HG03135 (cell line): ENCODE results near the gene FSD1L.

Experiments used
- ATAC-seq: cut with Tn5 transposase; IDR thresholded peaks from one replicate; pipeline ENCODE4 v1.9.1; 2021; ENCODE audit warnings: mild to moderate bottlenecking, moderate library complexity; ENCODE audit not compliant: unreplicated experiment

The FSD1L gene

GRCh38 chr9:105432247-105432842 lies 15.5 kb upstream of the FSD1L start:
- ATAC-seq = no peak

GRCh38 chr9:105435453-105435852 lies 12.4 kb upstream of the FSD1L start:
- ATAC-seq = no peak

DNA sequence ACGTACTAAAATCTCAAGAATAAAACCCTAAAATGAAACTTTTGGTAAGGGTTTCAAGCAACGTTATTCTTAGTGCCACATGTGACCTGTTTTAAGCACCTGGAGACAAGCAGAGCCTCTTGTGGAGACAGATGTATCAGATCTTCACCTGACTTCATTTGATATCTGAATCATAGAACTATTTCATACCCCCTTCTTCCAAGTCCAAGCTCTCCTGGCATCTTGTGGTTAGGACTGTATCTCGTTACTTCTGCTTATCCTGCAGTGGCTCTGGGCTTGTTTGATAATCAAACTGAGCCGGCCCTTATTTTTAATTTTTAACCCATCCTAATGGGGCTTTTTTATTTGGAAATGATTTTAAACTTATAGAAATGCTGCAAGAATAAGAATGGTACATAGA lies 11.1 kb upstream of the FSD1L start:
- no peak for ATAC-seq

GRCh38 chr9:105437704-105438103 lies 10.1 kb upstream of the FSD1L start:
- no peak for ATAC-seq

GRCh38 chr9:105438141-105438806 lies 9.6 kb upstream of the FSD1L start:
- ATAC-seq = no peak

DNA sequence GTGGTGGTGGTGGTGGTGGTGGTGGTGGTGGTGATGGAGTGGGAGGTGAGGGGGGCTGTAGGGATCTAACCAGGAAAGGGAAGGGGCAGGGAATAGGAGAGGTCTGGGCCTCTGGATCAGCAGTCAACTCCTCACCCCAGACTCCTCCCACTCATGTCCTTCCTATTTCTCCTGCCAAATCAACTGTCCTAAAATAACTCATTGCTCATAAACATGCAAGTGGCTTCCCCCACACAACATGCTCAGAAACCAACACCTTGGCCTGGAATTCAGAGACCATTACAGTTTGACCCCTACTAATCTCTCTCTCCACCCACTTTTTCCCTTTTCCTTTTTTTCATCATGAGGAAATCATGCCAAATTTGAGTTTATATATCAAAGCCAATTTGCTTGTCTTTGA lies 8.4 kb upstream of the FSD1L start:
- ATAC-seq = no peak

DNA sequence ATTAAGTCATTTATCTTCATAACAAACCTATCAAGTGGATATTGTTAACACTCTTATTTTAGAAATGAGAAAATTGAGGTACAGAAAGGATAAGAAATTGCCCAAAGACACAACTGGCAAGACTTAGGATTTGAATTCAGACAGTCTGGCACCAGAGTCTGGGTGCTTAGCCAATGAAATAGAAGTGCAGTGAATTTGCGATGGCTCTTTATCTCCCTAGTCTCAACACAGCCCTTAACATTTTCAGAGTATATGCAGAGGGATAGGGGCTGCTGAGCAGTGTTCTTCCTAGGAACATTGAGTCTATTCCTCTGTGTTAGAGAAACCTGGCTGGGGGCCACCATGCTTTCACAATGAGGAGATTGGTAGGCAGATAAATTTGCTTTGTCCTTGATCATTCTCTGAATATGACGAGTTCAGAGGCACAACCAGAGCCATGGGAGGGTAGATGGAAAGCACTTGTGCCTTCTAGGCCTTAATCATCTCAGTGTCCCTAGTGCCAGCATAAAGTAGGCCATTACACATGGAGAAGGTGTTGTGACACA lies 6.1 kb upstream of the FSD1L start:
- ATAC-seq = no peak

DNA sequence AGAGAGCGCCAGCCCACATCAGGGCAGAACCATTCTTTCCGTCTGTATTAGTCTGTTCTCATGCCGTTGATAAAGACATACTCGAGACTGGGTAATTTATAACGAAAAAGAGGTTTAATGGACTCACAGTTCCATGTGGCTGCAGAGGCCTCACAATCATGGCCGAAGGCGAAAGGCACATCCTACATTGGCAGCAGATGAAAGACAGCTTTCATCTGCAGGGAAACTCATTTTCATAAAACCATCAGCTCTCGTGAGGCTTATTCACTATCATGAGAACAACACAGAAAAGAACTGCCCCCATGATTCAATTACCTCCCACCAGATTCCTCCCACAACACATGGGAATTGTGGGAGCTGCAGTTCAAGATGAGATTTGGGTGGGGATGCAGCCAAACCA lies 4.7 kb upstream of the FSD1L start:
- no peak for ATAC-seq

GRCh38 chr9:105444130-105444529 lies 3.7 kb upstream of the FSD1L start:
- no peak for ATAC-seq

DNA sequence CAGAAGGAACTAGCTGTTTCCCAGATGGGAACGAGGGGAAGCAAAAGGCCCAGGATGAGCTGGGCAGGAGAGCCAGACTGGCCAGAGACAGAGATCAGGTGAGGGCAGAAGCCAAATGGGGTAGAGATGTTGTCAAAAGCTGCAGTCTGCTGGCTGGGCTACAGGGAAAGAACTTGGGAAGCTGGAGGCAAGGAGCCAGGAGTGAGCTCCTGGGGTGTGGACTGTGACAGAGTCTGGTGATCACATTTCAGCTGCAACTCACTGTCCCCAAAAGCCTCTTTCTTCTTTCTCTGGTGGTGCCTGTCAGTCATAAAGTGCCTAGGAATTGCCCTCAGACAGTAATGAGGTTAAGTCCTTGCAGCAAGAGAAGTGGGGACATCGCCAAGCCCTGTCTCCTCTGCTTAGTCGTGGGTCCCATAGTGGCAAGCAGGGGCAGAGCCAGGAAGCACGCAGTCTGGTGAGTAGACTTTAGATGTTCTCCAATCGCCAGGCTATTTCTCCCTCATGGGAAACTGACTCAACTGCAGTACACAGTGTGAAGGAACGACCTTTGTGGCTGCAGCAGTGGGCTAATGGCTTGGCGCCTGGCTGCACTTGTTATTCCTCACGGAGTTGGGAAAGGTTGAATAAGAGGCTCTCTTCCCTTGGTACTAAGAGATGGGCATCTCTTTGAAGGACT lies 2.5 kb upstream of the FSD1L start:
- ATAC-seq = no peak

DNA sequence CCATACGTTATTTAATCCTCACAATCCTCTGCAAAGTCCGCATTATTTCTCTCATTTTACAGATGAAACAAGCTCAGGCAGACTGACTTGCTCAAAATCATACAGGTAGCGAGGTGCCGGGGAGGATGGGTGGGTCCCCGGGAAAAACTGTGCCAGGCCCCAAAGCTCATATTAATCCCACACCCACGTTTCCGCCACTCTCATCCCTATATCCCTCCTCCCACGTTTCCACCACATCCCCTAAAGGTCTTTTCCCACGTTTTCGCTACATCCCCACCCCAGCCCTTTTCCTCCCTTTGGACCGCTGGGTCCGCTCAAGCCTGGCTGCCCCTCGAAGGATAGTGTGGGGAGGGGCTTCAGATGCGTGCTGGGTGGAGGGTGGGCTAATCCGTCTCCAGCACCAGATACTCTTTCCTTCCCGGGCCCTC lies 434 bp upstream of the FSD1L start:
- ATAC-seq = no peak

DNA sequence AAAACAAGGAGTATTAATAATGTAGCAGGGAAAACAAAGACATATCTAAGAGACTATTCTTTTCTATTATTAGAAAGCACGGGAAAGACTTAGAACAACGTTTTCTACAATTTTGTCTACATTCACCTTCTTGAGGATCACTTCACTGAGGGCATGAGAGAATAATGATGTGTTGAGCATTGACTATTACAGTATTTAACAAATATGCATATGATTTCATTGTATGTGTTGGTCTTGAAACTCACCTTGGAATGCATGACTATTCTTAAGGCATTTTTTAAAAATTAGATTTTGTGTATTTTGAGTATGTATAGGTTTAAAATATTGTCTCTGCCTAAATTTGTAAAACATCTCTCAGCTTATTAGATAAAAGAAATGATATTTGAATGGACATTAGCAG lies 1.2 kb downstream of the FSD1L start:
- ATAC-seq = no peak

GRCh38 chr9:105452185-105452584 lies 4.4 kb downstream of the FSD1L start:
- no peak for ATAC-seq

GRCh38 chr9:105455836-105456475 lies 8.1 kb downstream of the FSD1L start:
- no peak for ATAC-seq

DNA sequence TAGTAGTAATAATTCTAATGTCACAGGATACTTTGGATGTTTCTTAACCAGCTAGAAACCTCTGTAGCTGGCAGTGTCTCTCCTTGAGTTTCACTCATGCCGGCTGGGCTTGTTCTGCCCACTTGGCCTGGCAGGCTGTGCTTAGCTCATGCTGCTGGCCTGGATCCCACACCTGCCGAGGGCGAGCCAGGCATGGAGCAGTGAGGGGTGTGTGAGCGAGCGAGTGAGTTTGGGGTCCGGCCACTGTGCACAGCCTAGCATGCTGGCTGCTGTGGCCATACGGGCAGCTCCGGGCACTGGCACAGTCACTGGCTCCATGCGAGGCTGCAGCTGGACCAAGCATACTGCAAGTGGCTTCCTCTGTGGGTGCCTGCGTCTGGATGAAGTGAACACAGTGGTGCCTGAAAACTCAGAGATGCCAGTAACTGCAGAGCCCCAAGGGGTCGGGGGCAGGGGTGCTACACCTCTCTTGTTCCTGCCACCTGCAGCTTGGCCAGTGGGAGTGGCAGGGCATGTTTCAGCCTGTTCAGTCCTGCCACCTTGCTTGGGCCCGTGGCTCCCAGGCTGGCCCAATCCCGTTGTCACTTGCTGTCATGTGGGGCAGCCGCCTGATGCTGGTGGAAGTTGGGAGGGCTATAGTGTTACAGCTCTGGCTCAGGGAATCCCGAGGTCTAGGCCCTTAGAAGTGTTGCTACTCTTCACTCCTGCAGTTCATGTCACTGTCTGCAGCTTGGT lies 9.9 kb downstream of the FSD1L start:
- no peak for ATAC-seq

DNA sequence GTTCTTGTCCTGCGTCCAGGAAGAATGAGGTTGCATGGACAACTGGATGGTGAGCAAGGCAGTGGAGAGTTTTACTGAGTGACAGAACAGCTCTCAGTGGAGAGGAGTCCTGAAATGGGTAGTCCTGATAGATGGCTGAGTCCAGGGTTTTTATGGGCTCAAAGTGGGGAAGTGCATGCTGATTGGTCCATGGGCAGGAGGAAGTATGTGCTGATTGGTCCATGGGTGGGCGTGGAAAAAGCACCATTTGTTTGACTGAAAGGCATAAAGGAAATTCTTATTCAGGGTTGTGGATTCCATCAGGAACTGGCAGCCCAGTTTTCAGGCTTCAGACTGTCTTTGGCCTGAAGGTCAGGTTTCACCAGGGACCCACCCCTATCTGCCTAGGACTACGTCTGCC lies 10.6 kb downstream of the FSD1L start:
- no peak for ATAC-seq

- ATAC-seq = no peak
Measured at GRCh38 chr9:105459336-105459735, 11.5 kb downstream of the FSD1L start.

DNA sequence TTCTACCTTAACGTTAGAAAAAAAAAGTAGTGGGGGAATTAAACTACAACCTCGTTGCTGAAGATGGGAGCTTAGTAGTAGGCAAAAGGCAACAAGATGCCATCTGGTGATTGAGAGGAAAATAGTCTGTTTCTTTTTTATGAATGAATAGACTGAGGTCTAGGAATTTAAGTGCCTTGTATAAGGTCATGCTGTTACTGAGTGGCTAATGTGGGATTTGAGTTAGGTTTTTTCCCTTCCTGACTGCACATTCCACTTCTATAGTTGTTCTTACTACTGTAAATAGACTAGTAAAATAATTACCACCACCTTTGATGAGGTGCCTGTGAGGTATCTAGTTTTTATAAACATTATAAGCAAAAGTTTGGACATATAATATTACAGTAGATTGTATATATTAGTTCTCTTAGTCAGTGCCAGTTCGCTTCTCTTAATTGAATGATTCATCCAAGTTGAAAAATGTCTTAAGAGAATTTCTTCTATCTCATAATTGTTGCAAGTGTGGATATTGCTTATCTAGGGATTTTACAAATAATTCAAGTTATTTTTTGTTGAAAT lies 19.1 kb downstream of the FSD1L start:
- no peak for ATAC-seq

- ATAC-seq = no peak
Measured at GRCh38 chr9:105468875-105469274, 21.0 kb downstream of the FSD1L start.

- no peak for ATAC-seq
Measured at GRCh38 chr9:105473221-105473620, 25.4 kb downstream of the FSD1L start.

DNA sequence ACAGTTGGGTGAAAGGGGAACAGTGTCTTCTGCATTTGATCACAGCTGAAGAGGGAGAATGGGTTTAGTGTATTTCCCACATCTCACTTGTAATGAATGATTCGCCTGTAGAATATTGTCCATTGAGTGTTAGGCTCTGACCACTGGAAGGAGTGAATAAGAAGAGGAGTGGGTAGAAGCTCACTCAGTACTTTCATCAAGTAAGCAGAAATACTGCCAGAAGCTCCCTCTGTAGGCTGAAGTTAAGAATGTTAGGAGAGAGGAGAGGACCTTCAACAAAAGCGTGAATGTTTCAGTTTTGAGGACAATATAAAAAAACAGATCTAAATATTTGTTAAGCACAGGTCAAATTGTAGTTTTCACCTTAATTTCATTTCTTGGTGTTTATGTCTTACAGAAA lies 27.5 kb downstream of the FSD1L start:
- ATAC-seq = no peak
